ENCODE measurements around the gene GSG1L.
"Not testable (repeated sequence)": the region's sequence is repeated elsewhere in the genome, so short reads cannot be mapped to it uniquely, and the experiment has no call there.

GSG1L gene

GRCh38 chr16:27745348-27745747 lies 318.2 kb downstream of the GSG1L start:
- TF ChIP-seq CTCF (conservative IDR thresholded peaks at IDR 0.05; ENCODE audit: low read depth, low read length): no peak
- Histone ChIP-seq H3K4me2 (no peak overlapping the region), H3K4me3 (IDR thresholded peaks at IDR 0.05; ENCODE audit: insufficient read depth, low read depth, low read length) (no peak overlapping the region), H3K79me2 (ENCODE audit: insufficient read depth, low read depth) (no peaks in the 10 kb centered on the region), H3K36me3 (ENCODE audit: insufficient read depth) (no peaks in the 10 kb centered on the region), H3K27ac (no peak overlapping the region), H3K4me1 (ENCODE audit: low read depth, poor library complexity, severe bottlenecking) (no peaks in the 10 kb centered on the region), H2AFZ (ENCODE audit: low read depth) (no peak overlapping the region), H4K20me1 (ENCODE audit: insufficient read depth) (no peaks in the 10 kb centered on the region), H3K9ac (no peak overlapping the region), H3K27me3 (ENCODE audit: insufficient read depth, low read depth) (no peaks in the 10 kb centered on the region)

- no peak for TF ChIP-seq CTCF (conservative IDR thresholded peaks at IDR 0.05; ENCODE audit: low read depth, low read length)
- H3K4me3 ChIP-seq (IDR thresholded peaks at IDR 0.05; ENCODE audit: insufficient read depth, low read depth, low read length): no peak overlapping the region
- no peak overlapping the region for H3K9ac ChIP-seq
- H4K20me1 ChIP-seq (ENCODE audit: insufficient read depth): no peaks in the 10 kb centered on the region
- H3K36me3 ChIP-seq (ENCODE audit: insufficient read depth): no peaks in the 10 kb centered on the region
- H3K4me1 ChIP-seq (ENCODE audit: low read depth, poor library complexity, severe bottlenecking): no peaks in the 10 kb centered on the region
- H2AFZ ChIP-seq (ENCODE audit: low read depth): no peak overlapping the region
- H3K4me2 ChIP-seq: no peak overlapping the region
- H3K27me3 ChIP-seq (ENCODE audit: insufficient read depth, low read depth): no peaks in the 10 kb centered on the region
- H3K27ac ChIP-seq: no peak overlapping the region
- no peaks in the 10 kb centered on the region for H3K79me2 ChIP-seq (ENCODE audit: insufficient read depth, low read depth)
Measured at GRCh38 chr16:27743963-27744362, 319.6 kb downstream of the GSG1L start.

- H3K4me3 ChIP-seq (IDR thresholded peaks at IDR 0.05; ENCODE audit: insufficient read depth, low read depth, low read length); H3K4me2 ChIP-seq; H2AFZ ChIP-seq (ENCODE audit: low read depth); H3K4me1 ChIP-seq (ENCODE audit: low read depth, poor library complexity, severe bottlenecking); H3K27me3 ChIP-seq (ENCODE audit: insufficient read depth, low read depth); H3K9ac ChIP-seq; H3K27ac ChIP-seq; H3K79me2 ChIP-seq (ENCODE audit: insufficient read depth, low read depth); H4K20me1 ChIP-seq (ENCODE audit: insufficient read depth); H3K36me3 ChIP-seq (ENCODE audit: insufficient read depth): not testable (repeated sequence)
Measured at GRCh38 chr16:27743001-27743400, 320.5 kb downstream of the GSG1L start.

GRCh38 chr16:27742333-27742732 lies 321.2 kb downstream of the GSG1L start:
- no peak for TF ChIP-seq CTCF (conservative IDR thresholded peaks at IDR 0.05; ENCODE audit: low read depth, low read length)
- Histone ChIP-seq H4K20me1 (ENCODE audit: insufficient read depth) (no peaks in the 10 kb centered on the region), H3K27ac (no peak overlapping the region), H3K79me2 (ENCODE audit: insufficient read depth, low read depth) (no peaks in the 10 kb centered on the region), H3K4me2 (no peak overlapping the region), H3K9ac (no peak overlapping the region), H2AFZ (ENCODE audit: low read depth) (no peak overlapping the region), H3K4me1 (ENCODE audit: low read depth, poor library complexity, severe bottlenecking) (no peaks in the 10 kb centered on the region), H3K4me3 (IDR thresholded peaks at IDR 0.05; ENCODE audit: insufficient read depth, low read depth, low read length) (no peak overlapping the region), H3K27me3 (ENCODE audit: insufficient read depth, low read depth) (no peaks in the 10 kb centered on the region), H3K36me3 (ENCODE audit: insufficient read depth) (no peaks in the 10 kb centered on the region)

GRCh38 chr16:27740496-27741201 lies 322.9 kb downstream of the GSG1L start:
- Histone ChIP-seq H3K4me3 (IDR thresholded peaks at IDR 0.05; ENCODE audit: insufficient read depth, low read depth, low read length) (no peak overlapping the region), H4K20me1 (ENCODE audit: insufficient read depth) (no peaks in the 10 kb centered on the region), H3K27me3 (ENCODE audit: insufficient read depth, low read depth) (no peaks in the 10 kb centered on the region), H3K4me1 (ENCODE audit: low read depth, poor library complexity, severe bottlenecking) (no peaks in the 10 kb centered on the region), H2AFZ (ENCODE audit: low read depth) (no peak overlapping the region), H3K9ac (no peak overlapping the region), H3K4me2 (no peak overlapping the region), H3K27ac (no peak overlapping the region), H3K79me2 (ENCODE audit: insufficient read depth, low read depth) (no peaks in the 10 kb centered on the region), H3K36me3 (ENCODE audit: insufficient read depth) (no peaks in the 10 kb centered on the region)
- no peak for TF ChIP-seq CTCF (conservative IDR thresholded peaks at IDR 0.05; ENCODE audit: low read depth, low read length)
